Activated T-helper 2 cell treated with anti-CD3 and anti-CD28 coated beads, Interferon-gamma antibody, Interleukin-2, Interleukin-4, amounts not matched to agents 10 μg/mL and 5 μg/mL and 100 μg/mL, durations not matched to agents 14 hours and 24 hours and 36 hours (primary cell): Measurements from ENCODE around the gene PAM. TPM values are rescaled to one million over a fixed set of nuclear protein-coding genes. Genes with fewer than 3 reads are reported as not detected.
"Not testable (repeated sequence)": the region's sequence is repeated elsewhere in the genome, so short reads cannot be mapped to it uniquely, and the experiment has no call there.

ENCODE experiments used
- DNase-seq: peaks from one replicate; pipeline ENCODE4 v3.0.0; 2021; ENCODE audit warnings: low spot score
- H3K27ac Mint-ChIP-seq: one replicate; pipeline ENCODE4 v1.8.0; 2021; ENCODE audit warnings: mixed read lengths
- H3K27me3 Mint-ChIP-seq: one replicate; pipeline ENCODE4 v1.8.0; 2021; ENCODE audit warnings: low read depth, mixed read lengths
- H3K36me3 Mint-ChIP-seq: one replicate; pipeline ENCODE4 v1.8.0; 2021; ENCODE audit warnings: low read depth, mixed read lengths
- H3K4me1 Mint-ChIP-seq: one replicate; pipeline ENCODE4 v1.8.0; 2021; ENCODE audit warnings: low read depth, mixed read lengths
- H3K4me3 Mint-ChIP-seq: one replicate; pipeline ENCODE4 v1.8.0; 2021; ENCODE audit warnings: low read depth, mild to moderate bottlenecking, moderate library complexity, mixed read lengths
- H3K9me3 Mint-ChIP-seq: one replicate; pipeline ENCODE4 v1.8.0; 2021; ENCODE audit warnings: mixed read lengths
- intact Hi-C: fragments of 100-400 bp; cut with micrococcal nuclease; formaldehyde crosslinking; loops from one replicate; pipeline ENCODE4 v1.15.1; 2023
- total RNA-seq: library from RNA; stranded (reverse); gene quantifications from 2 replicates; pipeline ENCODE4 v1.2.3, GENCODE V29; 2022

The PAM gene
- total RNA-seq, 1 donor from 2014 or later, result 48.0 TPM

DNA sequence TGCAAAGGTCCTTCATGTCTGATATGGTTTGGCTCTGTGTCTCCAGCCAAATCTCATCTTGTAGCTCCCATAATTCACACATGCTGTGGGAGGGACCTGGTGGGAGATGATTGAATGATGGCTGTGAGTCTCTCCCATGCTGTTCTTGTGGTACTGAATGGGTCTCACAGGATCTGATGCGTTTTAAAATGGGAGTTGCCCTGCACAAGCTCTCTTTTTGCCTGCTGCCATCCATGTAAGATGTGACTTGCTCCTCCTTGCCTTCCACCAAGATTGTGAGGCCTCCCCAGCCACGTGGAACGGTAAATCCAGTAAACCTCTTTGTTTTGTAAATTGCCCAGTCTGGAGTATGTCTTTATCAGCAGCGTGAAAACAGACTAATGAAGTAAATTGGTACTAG lies 318.4 kb downstream of the PAM start:
- DNase-seq, H3K4me3 Mint-ChIP-seq, H3K36me3 Mint-ChIP-seq, H3K4me1 Mint-ChIP-seq, intact Hi-C loops, H3K27me3 Mint-ChIP-seq, H3K27ac Mint-ChIP-seq: not testable (repeated sequence)
- H3K9me3 Mint-ChIP-seq, result peaks cover 42% of the 10 kb centered on the region

- intact Hi-C loops, result no loop called here
- no peaks in the 10 kb centered on the region for H3K27me3 Mint-ChIP-seq
- H3K4me1 Mint-ChIP-seq, result no peaks in the 10 kb centered on the region
- no peaks in the 10 kb centered on the region for H3K36me3 Mint-ChIP-seq
- H3K9me3 Mint-ChIP-seq, result peaks cover 49% of the 10 kb centered on the region
- no peak overlapping the region for H3K4me3 Mint-ChIP-seq
- DNase-seq, result no peak
- H3K27ac Mint-ChIP-seq, result no peak overlapping the region
These were observed 320.3 kb downstream of the PAM start for GRCh38 chr5:103075442-103075841.
